Femur (tissue), 1 donor: ENCODE results near the gene GRIK4.
"Not testable (repeated sequence)": the region's sequence is repeated elsewhere in the genome, so short reads cannot be mapped to it uniquely, and the experiment has no call there.

Experiments used
- DNase-seq: peaks from one replicate; pipeline ENCODE4 v3.0.0-alpha.2; 2017

Gene GRIK4

DNA sequence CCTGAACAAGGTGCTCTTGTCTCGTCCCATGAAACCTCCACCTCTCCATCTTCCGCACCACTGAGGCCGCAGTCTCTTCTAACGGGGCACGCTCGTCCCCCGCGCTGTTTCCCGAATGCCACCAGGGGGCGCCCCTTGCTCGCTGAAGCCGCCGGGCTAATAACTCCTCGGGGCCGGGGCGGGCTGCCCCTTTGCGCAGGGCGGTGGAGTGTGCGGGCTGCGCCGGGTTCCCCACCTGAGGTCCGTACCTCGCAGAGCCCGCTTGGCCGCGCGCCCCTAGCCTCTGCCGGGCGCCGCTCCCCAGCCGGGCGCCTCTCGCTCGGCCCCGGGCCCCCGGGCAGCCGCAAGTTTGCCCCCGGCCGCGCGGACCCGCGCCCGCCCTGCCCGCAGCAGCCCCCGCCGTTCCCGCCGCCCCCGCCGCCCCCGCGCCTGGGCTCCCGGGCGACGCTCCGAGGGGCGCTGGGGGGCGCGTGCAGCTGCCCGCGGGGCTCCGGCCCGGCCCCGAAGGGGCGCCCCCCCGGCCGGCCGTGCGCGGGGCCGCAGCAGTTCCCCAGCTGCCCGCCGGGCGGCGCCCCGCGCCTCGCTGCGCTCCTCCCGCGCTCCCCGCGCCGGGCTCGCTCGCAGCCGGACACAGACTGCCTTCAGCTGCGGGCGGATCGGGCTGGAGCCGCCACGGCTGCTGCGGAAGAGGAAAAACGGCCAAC lies at the start of gene GRIK4:
TSS of gene GRIK4 (plus strand) at position 633 of the 704 bp plus-strand sequence. CDS start 148,571 bp downstream, outside the sequence.
- peak; percentile 88 for DNase-seq

- DNase-seq = no peak
Measured at GRCh38 chr11:120462825-120463224, 48.7 kb upstream of the GRIK4 start.

- no peak for DNase-seq
Measured at GRCh38 chr11:120465921-120466534, 45.5 kb upstream of the GRIK4 start.

DNA sequence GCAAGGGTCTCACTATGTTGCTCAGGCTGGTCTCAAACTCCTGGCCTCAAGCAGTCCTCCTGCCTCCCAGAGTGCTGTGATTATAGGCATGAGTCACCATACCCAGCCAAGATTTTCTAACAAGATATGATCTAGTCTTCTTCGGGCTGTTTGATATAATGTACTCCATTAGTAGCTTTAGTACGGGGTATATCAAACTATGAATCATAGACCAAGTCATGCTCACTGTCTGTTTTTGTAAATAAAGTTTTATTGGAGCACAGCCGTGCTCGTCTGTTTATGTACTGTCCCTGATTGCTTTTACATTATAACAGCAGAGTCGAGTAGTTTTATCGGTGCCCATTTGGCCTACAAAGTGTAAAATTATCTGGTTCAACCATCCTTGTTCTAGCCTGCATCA lies 43.9 kb upstream of the GRIK4 start:
- no peak for DNase-seq

DNA sequence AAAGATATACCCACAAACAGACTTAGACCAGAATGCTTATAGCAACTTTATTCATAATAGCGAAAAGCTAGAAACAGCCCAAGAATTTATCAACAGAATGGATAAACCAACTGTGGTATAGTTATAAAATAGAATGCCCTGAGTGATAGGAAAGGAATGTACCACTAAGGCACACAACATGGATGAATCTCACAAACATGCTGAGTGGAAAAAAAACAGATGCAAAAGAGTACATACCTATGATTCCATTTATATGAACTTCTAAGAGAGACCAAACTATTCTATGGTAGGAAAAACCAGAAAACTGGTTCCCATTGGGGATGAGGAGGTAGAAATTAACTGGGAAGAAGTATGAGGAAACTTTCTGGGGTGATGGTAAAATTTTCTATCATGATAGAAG lies 40.4 kb upstream of the GRIK4 start:
- no peak for DNase-seq

DNA sequence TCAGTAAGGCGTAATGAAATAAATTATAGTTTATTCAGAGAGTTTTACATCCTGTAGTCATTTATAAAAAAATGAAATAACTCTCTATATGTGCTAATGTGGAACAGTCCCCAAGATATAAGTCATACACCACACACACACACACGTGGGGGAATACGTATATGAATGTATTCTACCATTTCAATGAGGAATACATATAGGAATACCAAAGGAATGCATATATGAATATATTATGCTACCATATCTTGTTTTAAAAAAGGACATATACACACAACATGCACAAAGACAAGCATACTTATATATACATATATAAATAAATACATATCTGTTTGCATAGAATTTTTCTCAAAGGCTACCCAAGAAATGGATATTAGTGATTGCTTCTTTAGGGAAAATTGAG lies 39.6 kb upstream of the GRIK4 start:
- no peak for DNase-seq

GRCh38 chr11:120473503-120473902 lies 38.0 kb upstream of the GRIK4 start:
- no peak for DNase-seq

DNA sequence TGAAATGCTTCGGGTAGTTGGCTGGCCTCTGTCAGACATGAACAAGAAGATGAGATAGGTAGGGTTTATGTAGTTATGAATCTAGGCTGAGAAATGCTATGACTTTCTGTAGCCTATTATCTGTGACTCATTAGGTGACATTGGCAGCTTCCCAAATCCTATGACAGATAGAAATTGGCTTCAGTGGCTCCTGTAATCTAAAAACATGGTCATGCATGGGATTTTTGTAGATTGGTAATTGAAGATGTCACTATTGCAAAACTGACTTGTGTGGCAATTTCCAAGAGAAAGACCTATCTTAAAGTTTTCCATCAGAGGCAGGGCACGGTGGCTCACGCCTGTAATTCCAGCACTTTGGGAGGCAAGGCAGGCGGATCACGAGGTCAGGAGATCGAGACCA lies 29.4 kb upstream of the GRIK4 start:
- no peak for DNase-seq

DNA sequence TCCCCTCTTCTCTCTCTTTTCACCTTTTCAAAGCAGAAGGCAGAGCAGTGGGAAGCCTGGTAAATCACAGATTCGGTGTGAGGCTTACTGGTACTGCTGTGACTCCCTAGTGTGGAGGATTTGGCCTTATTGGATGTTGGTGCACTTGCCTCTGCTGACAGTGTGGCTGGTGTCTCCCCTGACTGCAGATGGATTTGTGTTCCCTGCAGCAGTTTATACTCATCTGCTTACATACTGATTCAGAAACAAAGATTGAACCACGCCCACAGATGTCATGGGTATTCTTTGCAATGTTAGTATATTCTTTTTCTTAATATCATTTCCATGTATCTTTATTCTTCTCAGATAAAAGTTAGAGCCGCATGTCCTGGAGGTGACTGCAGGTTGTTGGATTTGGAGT lies 26.8 kb upstream of the GRIK4 start:
- DNase-seq = no peak

DNA sequence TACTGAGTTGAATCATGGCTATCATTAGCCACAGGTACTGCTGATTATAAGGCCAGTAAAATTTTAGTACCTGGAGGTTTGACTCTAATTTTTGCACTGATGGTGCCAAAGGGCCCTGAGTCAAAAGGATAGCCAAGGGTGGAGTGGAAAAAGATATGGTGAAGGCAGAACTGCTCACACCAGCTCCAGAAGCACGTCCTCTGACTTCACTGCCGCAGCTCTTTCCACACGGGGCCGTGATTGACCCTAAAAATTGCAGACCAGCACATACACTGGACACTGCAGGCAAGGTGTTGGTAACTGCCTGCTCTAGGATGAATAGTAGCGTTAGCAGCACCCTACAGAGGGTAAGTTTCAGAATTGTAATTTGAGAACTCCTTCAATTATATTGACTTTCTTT lies 25.4 kb upstream of the GRIK4 start:
- no peak for DNase-seq

DNA sequence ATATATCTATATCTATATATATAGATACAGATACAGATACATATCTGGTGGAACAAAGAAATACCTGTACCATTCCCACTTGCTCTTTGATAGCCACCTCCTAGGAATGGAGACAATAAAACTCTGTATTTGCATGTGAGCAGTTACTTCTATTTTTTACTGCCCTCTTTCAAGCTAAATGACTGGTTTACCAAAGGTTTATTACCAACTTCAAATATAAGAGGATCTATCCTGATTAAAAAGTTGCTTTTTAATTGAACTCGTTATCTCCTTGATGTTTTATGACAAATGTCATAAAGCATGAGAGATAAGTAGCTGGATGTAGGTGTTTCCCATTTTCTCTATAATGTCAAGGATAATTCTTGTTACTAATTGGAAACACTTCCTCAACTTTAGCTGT lies 21.7 kb upstream of the GRIK4 start:
- no peak for DNase-seq

DNA sequence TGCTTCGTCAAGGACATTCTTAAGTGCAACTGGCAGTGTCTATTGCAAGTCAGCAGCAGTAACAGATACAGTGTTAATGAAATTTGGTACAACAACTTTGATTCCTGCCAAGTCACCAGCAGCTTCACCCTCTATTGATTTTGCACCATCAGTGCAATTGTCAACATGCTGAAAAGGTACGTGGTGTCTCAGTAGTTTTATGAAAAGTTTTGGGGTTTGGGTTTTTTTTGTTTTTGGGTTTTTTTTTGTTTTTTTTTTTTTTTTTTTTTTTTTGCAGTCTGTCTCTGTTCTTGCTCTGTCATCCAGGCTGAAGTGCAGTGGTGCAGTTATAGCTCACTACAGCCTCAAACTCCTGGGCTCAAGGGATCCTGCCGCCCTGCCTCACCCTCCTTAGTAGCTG lies 19.1 kb upstream of the GRIK4 start:
- DNase-seq = no peak

- DNase-seq = no peak
Measured at GRCh38 chr11:120494595-120494994, 17.0 kb upstream of the GRIK4 start.

DNA sequence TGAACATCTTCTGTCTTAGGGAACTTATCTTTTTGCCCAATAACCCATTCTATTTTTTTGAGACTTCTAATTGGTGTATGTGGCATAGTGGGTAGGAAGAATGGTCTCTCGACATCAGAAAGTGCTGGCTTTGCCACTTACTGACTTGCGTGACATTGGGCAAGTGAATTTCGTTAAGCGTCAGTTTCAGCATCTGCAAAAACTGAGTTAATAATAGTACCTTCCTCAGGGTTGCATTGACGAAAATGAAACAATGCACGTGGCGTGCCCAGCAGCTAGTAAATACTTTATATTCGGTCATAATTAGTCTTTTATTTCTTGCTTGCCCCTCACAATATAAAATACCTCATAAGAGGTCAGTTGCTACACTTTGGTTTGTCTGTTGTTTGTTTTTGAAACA lies 12.5 kb upstream of the GRIK4 start:
- DNase-seq = no peak

- DNase-seq = no peak
Measured at GRCh38 chr11:120499859-120500258, 11.7 kb upstream of the GRIK4 start.

- no peak for DNase-seq
Measured at GRCh38 chr11:120500414-120501071, 11.0 kb upstream of the GRIK4 start.

GRCh38 chr11:120501440-120501839 lies 10.1 kb upstream of the GRIK4 start:
- no peak for DNase-seq

DNA sequence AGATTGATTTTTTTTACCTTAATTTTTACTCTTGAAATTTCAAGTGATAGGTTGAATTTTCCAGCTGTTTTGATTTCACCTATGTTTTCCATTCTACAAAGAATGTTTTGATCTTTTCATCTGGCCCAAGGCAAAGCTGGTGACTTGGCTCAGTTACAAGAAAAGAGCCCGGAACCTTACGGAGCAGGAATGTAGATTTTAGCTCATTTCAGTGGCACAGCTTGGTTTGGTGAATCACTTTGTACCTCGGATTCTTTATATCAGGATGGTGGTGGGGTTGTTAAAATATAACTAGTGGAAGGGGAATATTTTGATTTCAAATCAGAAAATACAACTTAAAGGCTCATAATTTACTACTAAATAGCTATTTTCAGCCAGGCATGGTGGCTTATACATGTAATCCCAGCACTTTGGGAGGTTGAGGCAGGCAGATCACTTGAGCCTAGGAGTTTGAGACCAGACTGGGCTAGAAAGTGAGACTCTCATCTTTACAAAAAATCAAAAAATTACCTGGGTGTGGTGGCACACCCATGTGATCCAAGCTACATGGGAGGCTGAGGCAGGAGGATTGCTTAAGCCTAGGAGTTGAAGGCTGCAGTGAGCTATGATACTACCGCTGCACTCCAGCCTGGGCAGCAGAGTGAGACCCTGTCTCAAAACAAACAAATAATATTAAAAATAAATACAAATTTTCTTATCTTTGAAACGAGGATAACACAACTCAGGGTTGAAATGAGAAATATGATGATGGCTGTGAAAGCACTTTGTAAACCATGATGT lies 9.4 kb upstream of the GRIK4 start:
- DNase-seq = no peak

GRCh38 chr11:120503529-120503928 lies 8.0 kb upstream of the GRIK4 start:
- DNase-seq = not testable (repeated sequence)

DNA sequence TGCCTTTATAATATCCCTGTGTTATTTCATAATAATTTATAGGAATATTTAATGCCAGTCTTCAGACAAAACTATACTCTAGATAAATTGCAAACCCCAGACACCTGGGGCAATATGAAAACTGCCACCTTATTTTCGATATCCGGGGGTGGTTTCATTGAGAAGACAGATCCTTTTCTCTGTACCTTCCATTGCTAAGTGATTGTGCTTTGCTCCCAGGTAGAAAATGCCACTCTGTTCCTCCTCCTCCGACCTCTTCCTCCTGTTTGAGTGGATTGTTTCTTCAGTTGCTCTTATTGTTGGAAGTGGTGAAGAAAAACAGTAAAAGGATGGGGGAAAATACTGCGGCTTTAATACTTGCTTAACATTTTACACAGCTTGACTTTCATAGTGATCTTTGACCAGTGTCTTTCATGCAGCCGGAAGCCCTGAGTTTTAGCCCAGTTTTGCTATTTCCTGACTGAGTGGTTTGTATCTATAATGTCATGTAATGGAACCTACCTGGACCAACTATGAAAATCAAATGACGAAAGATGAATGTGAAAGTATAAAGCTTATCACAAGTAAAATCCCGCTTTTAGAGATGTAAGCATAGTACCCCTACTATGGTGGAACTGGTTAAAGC lies 5.6 kb upstream of the GRIK4 start:
- no peak for DNase-seq

- DNase-seq = no peak
Measured at GRCh38 chr11:120509346-120510053, 2.0 kb upstream of the GRIK4 start.

- DNase-seq = no peak
Measured at GRCh38 chr11:120510406-120511115, 987 bp upstream of the GRIK4 start.
